ENCODE results near the gene SLBP.
A peak's percentile ranks its signal among the peaks of the same experiment; 100 is the strongest.

- no peak for TF ChIP-seq POLR2A (IDR thresholded peaks at IDR 0.05)
- peak; percentile 96 to 100 (median 99) for TF ChIP-seq CTCF (IDR thresholded peaks at IDR 0.05 in 8 of 11, conservative IDR thresholded peaks at IDR 0.05 in 3 of 11)
- peak; percentile 32 to 55 (median 54) for TF ChIP-seq POLR2AphosphoS5 (IDR thresholded peaks at IDR 0.05)
Measured at GRCh38 chr4:1726146-1726934, 14.2 kb upstream of the SLBP start.

All from spleen (tissue), 7 donors.